Measurements from ENCODE around the gene ARHGEF12. TPM values are rescaled to one million over a fixed set of nuclear protein-coding genes. Genes with fewer than 3 reads are reported as not detected.

Gene ARHGEF12
- polyA plus RNA-seq, 3 donors: 0.25 to 0.87 (median 0.27) TPM

GRCh38 chr11:120304526-120304925 is 31.7 kb upstream of the ARHGEF12 start:
- no peaks in the 10 kb centered on the region for H4K20me1 ChIP-seq (ENCODE audit: insufficient read depth, low read length)
- H3K9me3 ChIP-seq (replicated peaks in 1 of 2; ENCODE audit: control insufficient read depth in 1 of 2, insufficient read depth in 1 of 2, low read length in 2 of 2): no peaks in the 10 kb centered on the region
- no peaks in the 10 kb centered on the region for H3K4me1 ChIP-seq (ENCODE audit: control insufficient read depth in 1 of 2, insufficient read depth in 2 of 2, low read length in 2 of 2)
- peak in 2 of 3 donors; percentile 30 to 52 for DNase-seq
- no peaks in the 10 kb centered on the region for H3K79me2 ChIP-seq (ENCODE audit: insufficient read depth, low read length)
- H3K9ac ChIP-seq (ENCODE audit: insufficient read depth, low read length, poor library complexity, severe bottlenecking): no peak overlapping the region
- H3K4me3 Mint-ChIP-seq: peak overlapping the region in 1 of 2 donors; percentile 42
- intact Hi-C loops (cut with micrococcal nuclease): loop anchor here (5.0 kb wide), 1 partner anchor 132 kb away; no protein-coding TSS in a partner anchor
- H3K27ac Mint-ChIP-seq: peak overlapping the region in 1 of 7 donors; percentile 13
- H2AFZ ChIP-seq (ENCODE audit: insufficient read depth, low read depth, low read length, poor library complexity, severe bottlenecking): no peak overlapping the region
- no peak overlapping the region for H3K4me3 ChIP-seq (replicated peaks in 1 of 3; ENCODE audit: low read depth in 2 of 3, low read length in 3 of 3)
- H3K4me1 Mint-ChIP-seq: peaks cover 1% of the 10 kb centered on the region
- H3K36me3 Mint-ChIP-seq: no peaks in the 10 kb centered on the region
- H3K27me3 ChIP-seq (ENCODE audit: control insufficient read depth in 2 of 2, insufficient read depth in 2 of 2, low read length in 2 of 2): peaks cover 0 to 14% of the 10 kb centered on the region in 2 donors
- peaks cover 29 to 50% (median 35%) of the 10 kb centered on the region in 3 donors for H3K27me3 Mint-ChIP-seq (ENCODE audit: low read depth in 3 of 3)
- H3K27ac ChIP-seq (ENCODE audit: low read depth in 1 of 2, low read length in 2 of 2): no peak overlapping the region
- no peak overlapping the region for H3K4me2 ChIP-seq (replicated peaks; ENCODE audit: extremely low read depth, low read length, poor library complexity, severe bottlenecking)
- no peak for TF ChIP-seq CTCF (IDR thresholded peaks at IDR 0.05)
- no peaks in the 10 kb centered on the region for H3K9me3 Mint-ChIP-seq
- no peaks in the 10 kb centered on the region for H3K36me3 ChIP-seq (replicated peaks in 1 of 2; ENCODE audit: control insufficient read depth in 1 of 2, insufficient read depth in 2 of 2, low read length in 2 of 2)

GRCh38 chr11:120305286-120305685 is 30.9 kb upstream of the ARHGEF12 start:
- no peak for DNase-seq
- intact Hi-C loops (cut with micrococcal nuclease): no loop called here
- no peak overlapping the region for H3K27ac ChIP-seq (ENCODE audit: low read depth in 1 of 2, low read length in 2 of 2)
- no peak overlapping the region for H3K4me2 ChIP-seq (replicated peaks; ENCODE audit: extremely low read depth, low read length, poor library complexity, severe bottlenecking)
- peaks cover 3 to 21% of the 10 kb centered on the region in 2 donors for H3K27me3 ChIP-seq (ENCODE audit: control insufficient read depth in 2 of 2, insufficient read depth in 2 of 2, low read length in 2 of 2)
- Mint-ChIP-seq H3K27ac (no peak overlapping the region), H3K4me1 (peaks cover 1% of the 10 kb centered on the region), H3K9me3 (no peaks in the 10 kb centered on the region), H3K27me3 (ENCODE audit: low read depth in 3 of 3) (peaks cover 24 to 50% (median 30%) of the 10 kb centered on the region in 3 donors), H3K4me3 (peak overlapping the region in 1 of 2 donors; percentile 67), H3K36me3 (no peaks in the 10 kb centered on the region)
- H3K9me3 ChIP-seq (replicated peaks in 1 of 2; ENCODE audit: control insufficient read depth in 1 of 2, insufficient read depth in 1 of 2, low read length in 2 of 2): no peaks in the 10 kb centered on the region
- H4K20me1 ChIP-seq (ENCODE audit: insufficient read depth, low read length): no peaks in the 10 kb centered on the region
- 78% methylated on average over 8 of the region's 12 CpGs for WGBS (ENCODE audit: insufficient coverage)
- H3K79me2 ChIP-seq (ENCODE audit: insufficient read depth, low read length): no peaks in the 10 kb centered on the region
- TF ChIP-seq CTCF (IDR thresholded peaks at IDR 0.05): no peak
- no peak overlapping the region for H3K9ac ChIP-seq (ENCODE audit: insufficient read depth, low read length, poor library complexity, severe bottlenecking)
- no peak overlapping the region for H3K4me3 ChIP-seq (replicated peaks in 1 of 3; ENCODE audit: low read depth in 2 of 3, low read length in 3 of 3)
- H3K36me3 ChIP-seq (replicated peaks in 1 of 2; ENCODE audit: control insufficient read depth in 1 of 2, insufficient read depth in 2 of 2, low read length in 2 of 2): no peaks in the 10 kb centered on the region
- no peaks in the 10 kb centered on the region for H3K4me1 ChIP-seq (ENCODE audit: control insufficient read depth in 1 of 2, insufficient read depth in 2 of 2, low read length in 2 of 2)
- no peak overlapping the region for H2AFZ ChIP-seq (ENCODE audit: insufficient read depth, low read depth, low read length, poor library complexity, severe bottlenecking)
